Coronary artery (tissue), 2 donors: ENCODE results near the gene ADIPOR2.

Source experiments
- DNase-seq: peaks from one replicate; pipeline ENCODE4 v3.0.0-alpha.2; 2017; ENCODE audit warnings: low spot score
- H3K27ac ChIP-seq, 2 donors: fragments of 200-600 bp; sonication (generic); one replicate each; pipeline ENCODE4 v1.5.1; 2016 to 2019
- H3K4me3 ChIP-seq: fragments of 200-600 bp; sonication (generic); 2 replicates; pipeline ENCODE4 v1.5.1; 2016; ENCODE audit warnings: mild to moderate bottlenecking, moderate library complexity
- CTCF ChIP-seq: fragments of 200-600 bp; sonication (generic); IDR thresholded peaks from one replicate; pipeline ENCODE4 v1.5.1; 2019; ENCODE audit warnings: antibody characterized with exemption

Gene ADIPOR2

GRCh38 chr12:1758887-1759286 is 68.0 kb downstream of the ADIPOR2 start:
- Histone ChIP-seq H3K27ac (no peak overlapping the region), H3K4me3 (no peak overlapping the region)
- TF ChIP-seq CTCF, result no peak
- no peak for DNase-seq

GRCh38 chr12:1760566-1761382 is 69.9 kb downstream of the ADIPOR2 start:
- TF ChIP-seq CTCF, result no peak
- DNase-seq, result no peak
- no peak overlapping the region for H3K27ac ChIP-seq
- no peak overlapping the region for H3K4me3 ChIP-seq

- Histone ChIP-seq H3K27ac (no peak overlapping the region), H3K4me3 (no peak overlapping the region)
- no peak for DNase-seq
- TF ChIP-seq CTCF, result no peak
Measured at GRCh38 chr12:1761857-1762256, 71.0 kb downstream of the ADIPOR2 start.

- Histone ChIP-seq H3K27ac (no peak overlapping the region), H3K4me3 (no peak overlapping the region)
- no peak for DNase-seq
- TF ChIP-seq CTCF, result no peak
Measured at GRCh38 chr12:1763153-1763552, 72.3 kb downstream of the ADIPOR2 start.

GRCh38 chr12:1766110-1766509 is 75.2 kb downstream of the ADIPOR2 start:
- DNase-seq, result no peak
- Histone ChIP-seq H3K4me3 (no peak overlapping the region), H3K27ac (no peak overlapping the region)
- no peak for TF ChIP-seq CTCF

- no peak overlapping the region for H3K4me3 ChIP-seq
- H3K27ac ChIP-seq, result no peak overlapping the region
- no peak for DNase-seq
- TF ChIP-seq CTCF, result no peak
Measured at GRCh38 chr12:1767407-1768090, 76.7 kb downstream of the ADIPOR2 start.

- no peak for TF ChIP-seq CTCF
- no peak for DNase-seq
- no peak overlapping the region for H3K4me3 ChIP-seq
- no peak overlapping the region for H3K27ac ChIP-seq
Measured at GRCh38 chr12:1768615-1769014, 77.7 kb downstream of the ADIPOR2 start.
